Central memory CD8-positive, alpha-beta T cell (primary cell): ENCODE data around the gene SBNO2.
"Not testable (repeated sequence)": the region's sequence is repeated elsewhere in the genome, so short reads cannot be mapped to it uniquely, and the experiment has no call there.

Experiments used
- ATAC-seq: fragments of 150-1000 bp; cut with Tn5 transposase; replicated peaks from 2 replicates; pipeline ENCODE4 v1.10.0; 2022; ENCODE audit warnings: mild to moderate bottlenecking, moderate FRiP score, moderate number of reproducible peaks; ENCODE audit not compliant: poor library complexity, severe bottlenecking; ENCODE audit errors: extremely low read depth
- DNase-seq, 2 donors: peaks; one replicate each; pipeline ENCODE4 v3.0.0; 2021; ENCODE audit warnings: low spot score in 2 of 2
- H3K27ac Mint-ChIP-seq: one replicate; pipeline ENCODE4 v1.8.0; 2022; ENCODE audit warnings: low read depth, mild to moderate bottlenecking, moderate library complexity, mixed read lengths
- H3K27me3 Mint-ChIP-seq: one replicate; pipeline ENCODE4 v1.8.0; 2022; ENCODE audit warnings: mixed read lengths
- H3K36me3 Mint-ChIP-seq: one replicate; pipeline ENCODE4 v1.8.0; 2022; ENCODE audit warnings: mild to moderate bottlenecking, moderate library complexity, mixed read lengths; ENCODE audit not compliant: insufficient read depth
- H3K4me1 Mint-ChIP-seq: one replicate; pipeline ENCODE4 v1.8.0; 2022; ENCODE audit warnings: mixed read lengths
- H3K4me3 Mint-ChIP-seq: one replicate; pipeline ENCODE4 v1.8.0; 2022; ENCODE audit warnings: mild to moderate bottlenecking, moderate library complexity, mixed read lengths
- H3K9me3 Mint-ChIP-seq: one replicate; pipeline ENCODE4 v1.8.0; 2022; ENCODE audit warnings: mixed read lengths

SBNO2 gene

DNA sequence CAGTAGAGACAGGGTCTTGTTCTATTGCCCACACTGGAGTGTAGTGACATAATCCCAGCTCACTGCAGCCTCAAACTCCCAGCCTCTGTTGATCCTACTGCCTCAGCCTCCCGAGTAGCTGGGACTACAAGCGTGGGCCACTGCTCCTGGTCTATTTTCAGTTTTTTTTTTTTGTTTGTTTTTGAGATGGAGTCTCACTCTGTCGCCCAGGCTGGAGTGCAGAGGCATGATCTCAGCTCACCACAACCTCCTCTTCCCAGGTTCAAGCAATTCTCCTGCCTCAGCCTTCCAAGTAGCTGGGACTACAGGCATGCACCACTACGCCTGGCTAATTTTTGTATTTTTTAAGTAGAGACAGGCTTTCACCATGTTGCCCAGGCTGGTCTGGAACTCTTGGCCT is 26.5 kb upstream of the SBNO2 start:
- not testable (repeated sequence) for H3K27ac Mint-ChIP-seq, H3K4me3 Mint-ChIP-seq, DNase-seq, ATAC-seq, H3K4me1 Mint-ChIP-seq, H3K9me3 Mint-ChIP-seq, H3K36me3 Mint-ChIP-seq, H3K27me3 Mint-ChIP-seq

DNA sequence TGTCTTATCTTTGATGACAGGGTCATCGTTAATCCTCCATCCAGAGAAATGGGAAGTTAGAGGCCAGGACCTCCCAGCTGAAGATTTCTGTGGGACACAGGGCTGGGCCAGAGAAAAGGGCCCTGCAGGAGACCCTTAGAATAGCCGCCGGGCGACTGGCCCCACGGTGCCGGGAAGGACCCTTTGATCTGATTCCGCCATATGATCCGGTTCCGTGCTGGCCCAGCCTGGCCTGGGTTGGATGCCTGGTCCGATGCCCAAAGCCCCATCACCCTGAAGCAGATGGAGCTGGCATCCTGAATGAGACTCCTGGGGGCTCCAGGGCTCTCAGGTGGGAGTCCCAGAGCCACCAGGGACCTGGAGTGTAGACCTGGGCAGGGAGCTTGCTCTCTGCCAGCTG is 25.5 kb upstream of the SBNO2 start:
- Mint-ChIP-seq H3K4me1 (peaks cover 10% of the 10 kb centered on the region), H3K4me3 (no peak overlapping the region), H3K36me3 (peaks cover 1% of the 10 kb centered on the region), H3K27me3 (no peaks in the 10 kb centered on the region), H3K9me3 (no peaks in the 10 kb centered on the region), H3K27ac (no peak overlapping the region)
- ATAC-seq (no peak), DNase-seq (no peak)

DNA sequence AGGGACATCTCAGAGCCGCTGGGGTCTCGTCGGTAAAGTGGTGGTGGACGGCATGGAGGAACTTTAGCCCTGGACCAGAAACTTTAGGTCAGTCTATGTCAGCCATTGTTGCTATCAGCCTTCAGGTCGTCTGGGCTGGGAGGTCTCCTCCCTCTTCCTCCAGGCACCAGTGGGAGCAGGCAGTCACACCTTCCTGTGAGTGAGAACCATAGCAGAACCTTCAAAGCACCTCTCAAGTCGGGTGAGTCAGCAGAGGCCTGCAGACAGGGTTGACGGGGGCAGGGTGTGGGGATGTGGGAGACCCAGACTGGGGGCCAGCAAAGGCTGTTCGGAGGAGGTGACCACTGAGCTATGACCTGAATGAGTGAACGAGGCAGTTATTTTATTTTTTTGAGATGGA is 15.4 kb upstream of the SBNO2 start:
- Mint-ChIP-seq H3K4me3 (peak overlapping the region; percentile 57), H3K4me1 (peaks cover 24% of the 10 kb centered on the region), H3K27me3 (no peaks in the 10 kb centered on the region), H3K9me3 (no peaks in the 10 kb centered on the region), H3K36me3 (peaks cover 6% of the 10 kb centered on the region), H3K27ac (peak overlapping the region; percentile 80)
- peak in 1 of 2 donors; percentile 51 for DNase-seq
- ATAC-seq: peak; percentile 92

DNA sequence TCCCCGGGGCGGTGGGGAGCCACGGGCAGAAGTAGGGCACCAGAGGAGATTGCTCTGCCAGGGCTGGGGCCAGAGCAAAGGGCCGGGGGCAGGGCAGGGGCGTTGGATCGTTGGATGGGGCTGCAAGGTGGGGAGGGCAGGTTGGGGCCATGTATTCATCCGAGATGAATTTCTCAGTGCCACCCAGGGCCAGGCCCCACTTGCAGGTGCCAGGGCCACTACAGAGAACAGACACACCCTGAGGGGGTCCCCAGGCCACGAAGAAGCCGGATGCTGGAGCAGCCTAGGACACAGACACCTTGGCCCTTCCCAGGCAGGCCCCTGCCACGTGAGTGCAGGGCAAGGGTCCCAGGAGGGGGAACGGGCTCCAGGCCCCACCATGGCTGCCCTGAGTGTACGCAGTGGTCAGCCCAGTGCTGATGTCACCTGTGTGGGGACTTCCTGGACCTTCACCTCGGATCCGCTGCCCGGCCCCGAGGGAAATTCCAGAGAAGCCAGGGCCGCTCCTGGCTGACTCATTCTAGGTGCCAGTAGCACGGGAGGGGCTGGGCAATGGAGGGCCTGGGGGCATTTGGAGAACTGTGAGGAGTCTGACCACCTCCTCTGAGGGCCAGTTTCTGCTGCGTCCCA is 9.6 kb upstream of the SBNO2 start:
- H3K9me3 Mint-ChIP-seq: no peaks in the 10 kb centered on the region
- H3K36me3 Mint-ChIP-seq: no peaks in the 10 kb centered on the region
- peaks cover 25% of the 10 kb centered on the region for H3K27me3 Mint-ChIP-seq
- H3K27ac Mint-ChIP-seq: no peak overlapping the region
- no peak for DNase-seq
- ATAC-seq: no peak
- H3K4me3 Mint-ChIP-seq: no peak overlapping the region
- H3K4me1 Mint-ChIP-seq: peaks cover 13% of the 10 kb centered on the region

DNA sequence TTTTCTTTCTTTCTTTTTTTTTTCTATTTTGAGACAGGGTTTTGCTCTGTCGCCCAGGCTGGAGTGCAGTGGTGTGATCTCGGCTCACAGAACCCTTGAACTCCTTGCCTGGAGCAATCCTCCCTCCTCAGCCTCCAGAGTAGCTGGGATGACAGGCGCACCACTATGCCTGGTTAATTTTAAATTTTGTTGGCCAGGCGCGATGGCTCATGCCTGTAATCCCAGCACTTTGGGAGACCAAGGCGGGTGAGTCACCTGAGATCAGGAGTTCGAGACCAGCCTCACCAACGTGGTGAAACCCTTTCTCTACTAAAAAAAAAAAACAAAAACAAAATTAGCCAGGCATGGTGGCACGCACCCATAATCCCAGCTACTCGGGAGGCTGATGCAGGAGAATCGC is 8.7 kb upstream of the SBNO2 start:
- H3K27ac Mint-ChIP-seq: no peak overlapping the region
- H3K4me1 Mint-ChIP-seq: peaks cover 13% of the 10 kb centered on the region
- H3K27me3 Mint-ChIP-seq: peaks cover 25% of the 10 kb centered on the region
- H3K36me3 Mint-ChIP-seq: no peaks in the 10 kb centered on the region
- no peaks in the 10 kb centered on the region for H3K9me3 Mint-ChIP-seq
- ATAC-seq (no peak), DNase-seq (no peak)
- H3K4me3 Mint-ChIP-seq: no peak overlapping the region

DNA sequence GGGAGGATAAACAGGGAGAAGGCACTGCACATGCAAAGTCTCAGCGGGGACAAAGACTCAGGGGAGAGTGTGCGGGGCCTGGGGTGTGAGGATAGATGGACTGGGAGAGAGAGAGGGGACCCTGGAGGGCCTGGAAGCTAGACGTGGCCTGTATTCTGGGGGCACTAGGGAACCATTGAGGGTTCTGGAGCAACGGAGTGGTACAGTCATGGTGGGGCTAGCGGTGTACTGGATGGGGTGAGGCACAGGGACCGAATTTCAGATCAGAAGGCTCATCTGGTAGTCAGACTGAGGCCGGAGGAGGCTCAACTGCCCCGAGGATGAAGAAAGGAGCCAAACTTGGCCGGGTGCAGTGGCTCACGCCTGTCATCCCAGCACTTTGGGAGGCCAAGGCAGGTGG is 8.0 kb upstream of the SBNO2 start:
- no peak overlapping the region for H3K27ac Mint-ChIP-seq
- peaks cover 25% of the 10 kb centered on the region for H3K27me3 Mint-ChIP-seq
- H3K4me1 Mint-ChIP-seq: peaks cover 13% of the 10 kb centered on the region
- no peaks in the 10 kb centered on the region for H3K9me3 Mint-ChIP-seq
- no peak for DNase-seq
- no peaks in the 10 kb centered on the region for H3K36me3 Mint-ChIP-seq
- H3K4me3 Mint-ChIP-seq: no peak overlapping the region
- ATAC-seq: no peak

DNA sequence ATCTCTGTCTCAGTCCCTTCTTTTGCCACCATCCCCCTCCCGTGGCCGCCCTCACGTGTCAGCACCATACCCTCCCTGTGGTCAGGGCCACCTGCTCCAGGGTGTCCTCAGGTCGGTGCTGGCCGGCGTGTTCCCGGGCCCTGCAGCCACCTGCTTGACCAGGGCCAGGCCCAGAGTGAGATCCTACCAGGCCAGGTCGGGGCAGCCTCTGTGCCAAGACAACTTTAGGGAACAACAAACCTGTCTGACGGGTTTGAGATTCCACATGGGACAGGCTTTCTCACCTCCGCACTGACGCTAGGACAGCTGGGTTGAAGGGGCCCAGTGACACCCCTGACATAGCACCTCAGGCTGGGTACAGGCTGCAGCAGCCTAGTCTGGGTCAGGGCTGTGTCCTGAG is 7.5 kb upstream of the SBNO2 start:
- no peak overlapping the region for H3K4me3 Mint-ChIP-seq
- H3K27me3 Mint-ChIP-seq: peaks cover 25% of the 10 kb centered on the region
- peaks cover 13% of the 10 kb centered on the region for H3K4me1 Mint-ChIP-seq
- no peaks in the 10 kb centered on the region for H3K9me3 Mint-ChIP-seq
- no peak for DNase-seq
- H3K36me3 Mint-ChIP-seq: no peaks in the 10 kb centered on the region
- H3K27ac Mint-ChIP-seq: no peak overlapping the region
- no peak for ATAC-seq

DNA sequence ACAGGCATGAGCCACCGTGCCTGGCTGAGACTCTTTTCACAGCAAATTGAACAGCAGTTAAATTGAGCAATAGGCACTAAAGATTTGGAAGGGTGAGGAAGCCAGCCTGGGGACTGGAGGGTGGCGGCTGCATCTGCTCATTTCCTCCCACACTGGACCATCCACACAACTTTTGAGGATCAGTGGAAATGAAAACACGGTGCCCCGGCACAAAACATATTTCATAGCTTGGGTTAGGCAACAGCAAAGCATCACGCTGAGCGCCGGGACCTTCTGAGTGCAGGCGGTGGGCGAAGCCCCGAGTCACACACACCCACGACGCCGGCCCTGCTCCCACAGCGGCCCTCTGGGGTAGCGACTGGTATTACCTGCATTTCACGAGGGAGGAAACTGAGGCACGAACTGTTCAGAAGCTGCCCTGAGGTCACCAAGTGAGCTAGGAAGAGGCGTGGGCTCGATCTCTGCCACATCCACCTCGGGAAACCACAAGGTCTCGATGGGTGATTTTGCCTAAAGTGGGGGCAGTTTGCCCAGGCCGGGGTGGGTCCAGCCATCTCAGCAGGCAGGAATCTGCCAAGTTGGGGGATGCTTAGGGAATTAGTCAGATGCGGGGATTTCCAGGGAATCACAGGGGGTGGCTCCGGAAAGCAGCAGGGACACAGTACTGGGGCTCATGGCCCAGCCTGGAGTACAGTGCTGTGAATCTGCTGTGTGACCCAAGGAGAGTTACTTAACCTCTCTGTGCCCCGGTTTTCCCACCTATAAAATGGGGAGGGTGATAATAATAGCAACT is 3.5 kb upstream of the SBNO2 start:
- Mint-ChIP-seq H3K4me3 (no peak overlapping the region), H3K27me3 (peaks cover 25% of the 10 kb centered on the region), H3K27ac (no peak overlapping the region), H3K4me1 (peaks cover 25% of the 10 kb centered on the region), H3K9me3 (no peaks in the 10 kb centered on the region), H3K36me3 (peaks cover 13% of the 10 kb centered on the region)
- ATAC-seq: no peak
- DNase-seq: no peak

DNA sequence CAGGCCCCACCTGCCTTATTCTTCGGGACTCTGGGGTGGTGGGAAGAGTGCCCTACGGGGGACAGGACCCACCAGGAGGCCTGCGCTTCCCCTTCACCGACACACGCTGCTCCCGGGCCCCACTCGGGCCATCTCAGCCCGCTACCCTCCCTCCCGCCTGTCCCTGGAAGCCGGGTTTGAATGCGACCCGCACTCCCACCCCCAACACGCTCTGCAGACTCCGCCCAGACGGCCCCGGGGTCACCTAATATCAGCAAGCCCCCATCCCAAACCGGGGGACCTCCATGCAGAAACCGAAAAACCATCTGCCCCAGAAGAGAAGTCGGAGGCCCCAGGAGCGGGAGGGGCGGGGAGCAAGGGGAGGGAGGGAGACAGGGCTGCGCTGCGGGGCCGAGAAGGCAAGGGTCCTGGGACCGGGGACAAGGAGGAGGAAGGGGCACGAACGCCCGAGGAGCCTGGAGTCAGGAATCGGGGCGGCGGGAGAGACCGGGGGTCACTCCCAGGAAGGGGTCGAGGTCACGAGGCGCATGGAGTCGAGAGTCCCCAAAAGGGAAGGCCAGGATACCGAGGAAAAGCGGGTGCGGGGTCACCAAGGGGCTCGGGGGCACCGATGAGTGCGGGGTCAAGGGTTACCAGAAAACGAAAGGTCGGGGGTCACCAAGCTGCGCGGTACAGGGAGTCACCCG is 766 bp downstream of the SBNO2 start:
- Mint-ChIP-seq H3K27ac (peak overlapping the region; percentile 95), H3K36me3 (peaks cover 24% of the 10 kb centered on the region), H3K4me3 (peak overlapping the region; percentile 85), H3K27me3 (no peaks in the 10 kb centered on the region), H3K4me1 (peaks cover 33% of the 10 kb centered on the region), H3K9me3 (no peaks in the 10 kb centered on the region)
- DNase-seq: no peak
- peak; percentile 39 for ATAC-seq

DNA sequence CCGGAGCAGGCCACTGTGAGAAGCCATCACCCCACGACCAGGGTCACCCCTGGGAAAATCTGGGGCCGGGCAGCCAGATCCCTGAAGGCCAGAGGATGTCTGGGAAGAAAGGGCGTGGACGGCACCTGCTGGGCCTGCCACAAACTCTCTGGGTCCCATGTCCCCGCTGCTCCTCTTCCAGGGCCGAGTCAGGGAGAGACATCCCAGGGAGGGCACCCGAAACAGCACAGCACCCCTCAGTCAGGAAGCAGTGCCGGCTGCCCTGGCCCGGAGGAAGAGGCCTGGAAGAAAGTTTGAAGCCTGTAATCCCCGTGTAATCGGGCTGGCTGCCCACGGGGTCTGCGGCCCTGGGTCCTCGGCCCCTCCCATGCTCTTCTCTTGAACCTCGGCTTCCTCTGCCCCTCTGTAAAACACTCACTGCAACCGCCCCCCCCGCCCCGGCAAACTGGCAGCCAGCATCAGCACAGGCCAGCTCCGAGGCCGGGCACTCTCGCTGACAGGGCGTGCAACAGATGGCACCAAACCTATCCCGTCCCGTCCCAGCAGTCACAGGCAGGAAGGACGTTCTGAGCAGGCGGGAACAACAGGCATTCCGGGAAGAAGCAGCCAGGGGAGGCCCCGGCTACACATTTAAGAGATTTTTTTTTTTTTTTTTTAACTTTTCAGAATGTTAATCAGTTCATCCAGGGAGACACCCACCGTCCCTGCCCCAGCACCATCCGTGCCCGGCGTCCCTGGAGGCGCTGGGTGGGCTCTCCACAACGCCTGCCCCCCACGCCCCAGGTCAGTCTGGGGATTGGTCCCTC is 1.5 kb downstream of the SBNO2 start:
- no peak for ATAC-seq
- Mint-ChIP-seq H3K4me3 (peak overlapping the region; percentile 85), H3K27ac (peak overlapping the region; percentile 95), H3K9me3 (no peaks in the 10 kb centered on the region), H3K36me3 (peaks cover 24% of the 10 kb centered on the region), H3K27me3 (no peaks in the 10 kb centered on the region), H3K4me1 (peaks cover 33% of the 10 kb centered on the region)
- no peak for DNase-seq

DNA sequence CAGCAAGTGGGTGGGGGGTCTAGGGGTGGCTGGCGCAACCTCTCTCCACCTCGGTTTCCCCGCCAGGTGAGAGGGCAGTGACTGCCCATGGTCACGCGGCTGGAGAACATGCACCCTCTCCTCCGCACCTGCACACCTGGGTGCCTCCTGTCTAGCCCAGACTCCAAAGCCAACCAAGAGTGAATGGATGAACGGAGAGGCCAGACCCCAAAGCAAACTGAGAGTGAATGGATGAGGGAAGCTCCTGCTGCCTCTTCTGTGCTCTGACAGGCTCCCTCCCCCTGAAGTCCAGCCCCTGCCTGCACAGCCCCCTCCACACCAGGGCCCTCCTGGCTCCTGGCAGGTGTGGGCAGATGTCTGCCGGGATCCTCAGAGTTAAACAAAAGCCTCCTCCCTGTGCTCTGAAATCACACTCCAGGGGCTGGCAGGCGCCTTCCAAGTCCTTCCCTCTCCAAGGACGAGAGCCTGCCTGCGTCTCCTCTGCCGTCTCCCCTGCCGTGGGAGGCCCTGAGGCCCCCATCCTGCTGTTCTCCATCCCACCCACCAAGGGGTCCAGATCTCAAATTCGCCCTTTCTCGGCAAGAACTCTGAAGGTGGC is 2.2 kb downstream of the SBNO2 start:
- DNase-seq (no peak), ATAC-seq (no peak)
- peak overlapping the region; percentile 85 for H3K4me3 Mint-ChIP-seq
- H3K36me3 Mint-ChIP-seq: peaks cover 24% of the 10 kb centered on the region
- H3K27me3 Mint-ChIP-seq: no peaks in the 10 kb centered on the region
- H3K27ac Mint-ChIP-seq: no peak overlapping the region
- no peaks in the 10 kb centered on the region for H3K9me3 Mint-ChIP-seq
- peaks cover 33% of the 10 kb centered on the region for H3K4me1 Mint-ChIP-seq
